Activated T-helper 9 cell treated with anti-CD3 and anti-CD28 coated beads, Interleukin-2, amount 50 U/mL, for 16 hours (primary cell): ENCODE data around the gene PDE6B.
"Not testable (repeated sequence)": the region's sequence is repeated elsewhere in the genome, so short reads cannot be mapped to it uniquely, and the experiment has no call there.

ENCODE experiments used
- DNase-seq: peaks from one replicate; pipeline ENCODE4 v3.0.0-alpha.2; 2020; ENCODE audit warnings: low read depth

PDE6B gene

DNA sequence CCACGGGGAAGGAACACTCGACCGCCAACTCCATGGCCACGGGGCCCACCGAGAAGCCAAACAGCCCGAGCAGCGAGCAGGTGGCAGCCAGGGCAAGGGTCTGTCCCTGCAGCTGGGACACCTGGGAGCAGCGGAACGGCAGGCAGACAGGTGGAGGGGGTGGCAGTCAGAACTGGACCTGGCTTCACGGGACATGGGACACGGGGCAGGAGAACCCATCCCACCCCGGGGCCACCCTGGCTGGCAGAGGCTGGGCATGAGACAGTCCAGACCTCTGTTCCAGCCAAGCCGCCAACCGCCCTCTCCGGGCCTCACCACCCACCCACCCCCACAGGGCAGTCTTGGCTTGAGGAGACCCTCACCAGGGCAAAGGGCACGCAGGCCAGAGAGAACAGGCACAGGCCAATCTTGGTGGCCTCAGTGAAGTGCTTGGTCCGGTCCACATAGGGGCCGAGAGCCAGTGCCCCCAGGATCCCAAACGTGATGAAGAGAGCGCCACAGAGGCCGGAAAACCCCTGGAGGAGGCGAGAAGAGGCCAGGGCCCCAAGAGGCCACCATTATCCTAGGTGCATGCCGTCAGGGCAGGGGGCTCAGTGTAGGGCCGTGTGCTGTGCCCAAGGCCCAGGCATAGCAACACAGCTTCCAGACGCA, 58.0 kb downstream of the PDE6B start:
- no peak for DNase-seq

DNA sequence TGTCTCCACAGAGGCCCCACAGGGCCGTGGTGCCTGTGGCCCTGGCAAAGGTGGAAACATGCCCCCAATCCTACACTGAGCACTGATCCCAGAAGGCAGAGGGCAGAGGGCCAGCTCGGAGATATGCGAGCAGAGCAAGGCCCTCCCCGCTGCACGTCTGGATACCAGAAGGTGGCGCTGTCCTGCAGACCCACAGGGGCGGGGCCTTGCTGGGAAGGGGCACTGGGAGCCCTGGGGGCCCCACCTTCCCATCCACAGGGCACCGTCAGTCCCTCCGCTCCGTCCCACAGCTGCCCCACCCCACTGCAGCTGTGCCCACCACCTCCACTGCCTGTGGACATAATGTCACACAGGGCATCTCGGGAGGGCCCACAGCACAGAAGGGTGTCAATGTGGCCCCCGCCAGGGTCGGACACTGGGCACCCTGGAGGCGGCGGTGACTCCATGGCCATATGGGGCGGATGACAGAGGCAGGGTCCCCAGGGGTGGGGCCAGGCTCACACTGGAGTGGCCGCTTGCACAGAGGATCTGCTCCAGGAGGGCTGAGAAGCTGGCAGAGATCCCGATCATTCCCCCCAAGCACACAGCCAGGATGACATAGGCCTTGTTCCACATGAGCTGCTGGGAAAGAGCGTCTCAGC, 58.7 kb downstream of the PDE6B start:
- no peak for DNase-seq

DNA sequence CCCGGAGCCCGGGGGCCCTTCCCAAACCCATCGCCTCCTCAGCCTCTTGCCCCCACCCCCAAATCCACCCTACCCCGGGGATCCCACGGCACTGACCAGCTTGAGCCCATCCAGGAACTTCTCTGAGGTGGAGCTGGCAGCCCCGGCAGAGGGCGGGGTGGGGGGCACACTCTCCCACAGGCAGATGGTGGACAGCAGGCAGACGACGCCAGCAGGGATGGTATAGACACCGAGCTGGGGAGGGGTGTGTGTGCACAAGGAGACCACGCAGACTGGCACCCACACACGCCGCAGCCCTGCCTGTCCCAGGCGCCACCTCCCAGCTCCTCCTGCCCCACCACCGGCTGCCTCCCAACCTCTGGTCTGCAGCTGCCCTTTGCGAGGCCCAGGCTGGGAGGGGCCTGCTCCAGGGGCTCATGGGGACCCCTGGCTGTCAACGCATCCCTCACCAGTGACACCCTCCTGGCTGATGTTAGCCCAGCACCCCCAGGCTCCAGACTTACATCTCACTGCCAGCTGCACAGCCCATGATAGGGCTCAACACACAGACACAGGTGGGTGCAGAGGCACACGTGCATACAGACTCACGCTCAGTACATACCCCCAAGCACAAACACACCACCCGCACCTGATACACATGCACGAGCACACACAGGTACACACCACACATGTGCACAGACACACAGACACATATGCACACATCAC, 59.4 kb downstream of the PDE6B start:
- DNase-seq, result no peak

DNA sequence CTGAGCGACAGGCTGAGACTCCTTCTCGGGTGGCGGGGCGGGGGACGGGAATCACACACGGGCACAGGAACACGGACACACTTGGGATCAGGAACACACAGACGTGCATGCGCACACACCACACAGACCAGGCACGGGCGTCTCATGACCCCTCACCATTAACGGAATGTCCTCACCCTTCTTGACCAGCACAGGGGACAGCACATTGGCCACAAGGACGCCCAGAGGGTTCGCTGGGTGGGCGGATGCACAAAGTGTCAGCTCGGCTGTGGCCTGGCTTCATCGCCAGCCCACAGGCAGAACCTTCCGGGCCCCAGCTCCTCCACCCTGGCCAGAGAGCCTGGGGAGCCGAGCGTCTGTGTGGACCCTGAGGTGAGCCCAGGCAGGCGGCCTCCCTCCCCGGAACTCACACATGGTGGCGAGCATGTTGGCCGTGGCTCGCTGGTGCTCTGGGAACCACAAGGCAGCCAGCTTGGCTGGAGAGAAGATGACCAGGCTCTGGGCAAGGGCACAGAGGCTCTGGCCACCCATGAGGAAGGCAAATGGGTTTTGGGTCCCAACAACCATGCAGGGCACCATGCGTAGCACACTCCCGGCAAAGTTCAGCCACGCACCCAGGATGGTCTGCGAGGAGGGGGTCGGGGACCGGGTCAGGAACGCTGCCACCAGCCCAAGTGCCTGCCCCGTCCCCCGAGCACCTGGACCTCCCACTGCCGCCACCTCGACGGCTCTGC, 60.5 kb downstream of the PDE6B start:
- DNase-seq, result no peak

DNA sequence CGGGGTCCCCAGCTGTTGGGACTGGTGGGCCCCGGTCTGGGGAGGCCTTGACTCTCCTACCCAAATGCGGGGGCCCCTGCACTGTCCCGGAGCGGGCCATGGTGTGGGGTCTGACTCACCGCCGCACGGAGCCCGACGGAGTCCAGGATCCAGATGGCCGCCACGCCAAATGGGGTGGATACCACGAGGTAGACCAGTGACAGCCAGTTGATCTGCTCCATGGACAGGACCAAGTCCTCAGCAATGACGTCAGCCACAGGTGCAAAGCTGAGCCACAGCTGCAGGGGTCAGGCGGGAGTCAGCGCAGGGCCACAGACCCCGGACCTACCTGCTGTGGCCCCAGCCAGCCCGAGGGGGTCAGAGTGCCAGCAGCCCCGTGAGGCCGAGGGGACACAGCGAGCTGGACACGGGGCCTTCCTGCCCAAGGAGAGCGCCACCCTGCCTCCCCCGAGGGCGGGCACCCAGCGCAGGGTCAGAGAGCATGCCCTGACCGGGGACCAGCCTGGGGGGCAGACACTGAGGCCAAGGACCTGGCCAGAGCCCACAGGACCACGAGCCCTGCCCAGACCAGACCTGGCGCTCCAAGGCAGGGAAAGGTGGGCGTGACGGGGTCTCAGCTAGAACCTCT, 61.2 kb downstream of the PDE6B start:
- no peak for DNase-seq

DNA sequence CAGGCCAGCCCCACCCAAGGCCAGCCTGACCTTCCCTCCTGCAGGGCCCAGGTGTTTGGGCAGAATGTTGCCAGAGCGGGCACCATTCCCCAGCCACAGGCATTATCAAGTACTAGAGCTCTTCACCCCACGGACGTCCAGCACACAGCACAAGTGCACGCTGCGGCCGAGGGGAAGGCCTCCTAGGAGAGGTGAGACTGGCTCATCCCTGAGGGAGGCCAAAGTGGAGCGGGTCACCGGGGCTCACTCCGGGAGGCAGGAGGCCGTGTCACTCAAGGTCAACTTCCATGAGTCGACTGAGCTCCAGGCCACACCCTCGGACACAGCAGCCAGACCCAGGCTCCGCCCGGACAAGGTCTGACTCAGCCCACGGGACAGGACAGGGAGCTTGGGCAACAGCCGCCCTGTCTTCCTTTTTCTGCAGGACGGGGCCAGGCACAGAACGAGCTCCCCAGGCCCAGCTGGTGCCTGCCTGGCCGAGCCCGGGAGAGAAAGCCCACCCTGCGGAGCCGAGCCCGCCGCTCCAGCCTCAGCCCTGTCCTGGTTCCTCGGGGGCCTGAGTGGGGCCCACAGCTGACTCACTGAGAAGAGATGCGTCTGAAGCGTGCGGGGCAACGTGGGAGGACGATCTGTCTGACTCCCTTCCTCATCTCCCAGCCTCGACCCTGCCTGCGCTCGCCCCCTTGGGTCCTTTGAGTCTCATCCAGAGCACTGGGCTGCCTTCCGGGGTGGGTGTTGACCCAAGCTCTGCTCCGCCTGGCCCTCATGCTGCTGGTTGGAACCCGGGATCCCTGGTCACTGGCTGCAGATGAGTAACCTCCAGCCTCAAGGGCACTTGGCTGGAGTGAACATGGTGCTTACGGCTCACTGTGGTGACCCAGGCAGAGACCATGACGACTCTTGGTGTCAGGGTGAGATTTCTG, 61.9 kb downstream of the PDE6B start:
- no peak for DNase-seq

DNA sequence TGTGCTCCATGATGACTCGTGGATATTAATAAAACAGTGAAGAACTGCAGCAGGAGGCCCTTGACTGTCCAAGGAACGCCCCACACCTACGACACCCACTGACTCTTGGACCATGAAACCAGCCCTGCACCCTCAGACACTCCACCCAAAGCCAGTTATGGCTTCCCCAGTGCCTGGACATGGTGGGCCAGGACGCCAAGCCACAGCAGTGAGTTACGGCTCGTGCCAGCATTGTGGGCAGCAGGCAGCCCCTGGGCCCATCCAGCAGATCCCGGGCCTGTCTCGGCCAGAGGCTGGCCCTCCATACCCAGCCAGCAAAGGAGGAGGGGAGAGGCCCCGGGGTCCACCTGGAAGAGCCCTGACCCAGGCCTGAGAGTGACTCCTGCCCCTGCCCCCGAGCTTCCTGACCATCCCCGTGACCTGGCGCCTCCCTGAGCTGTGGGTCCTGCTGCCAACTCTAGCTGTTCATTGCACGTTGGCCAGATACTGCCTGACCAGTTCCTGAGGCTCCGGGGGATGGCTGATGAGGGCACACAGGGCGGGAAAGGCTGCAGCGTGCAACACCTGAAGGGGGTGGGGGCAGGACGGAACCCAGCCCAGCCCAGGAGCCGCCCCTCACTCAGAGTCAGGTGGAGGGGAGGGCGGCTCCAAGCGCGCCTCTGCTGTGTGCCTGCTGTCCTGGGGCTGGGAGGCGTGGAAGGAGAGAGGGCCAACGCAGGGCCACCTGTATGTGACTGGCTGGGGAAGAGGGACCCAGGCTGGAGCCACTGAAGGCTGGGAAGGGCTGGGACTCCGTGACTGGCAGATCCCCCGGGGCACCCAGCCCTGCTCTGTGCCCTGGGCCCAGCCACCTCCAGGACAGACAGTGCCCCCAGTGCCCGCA, 62.8 kb downstream of the PDE6B start:
- DNase-seq, result no peak

DNA sequence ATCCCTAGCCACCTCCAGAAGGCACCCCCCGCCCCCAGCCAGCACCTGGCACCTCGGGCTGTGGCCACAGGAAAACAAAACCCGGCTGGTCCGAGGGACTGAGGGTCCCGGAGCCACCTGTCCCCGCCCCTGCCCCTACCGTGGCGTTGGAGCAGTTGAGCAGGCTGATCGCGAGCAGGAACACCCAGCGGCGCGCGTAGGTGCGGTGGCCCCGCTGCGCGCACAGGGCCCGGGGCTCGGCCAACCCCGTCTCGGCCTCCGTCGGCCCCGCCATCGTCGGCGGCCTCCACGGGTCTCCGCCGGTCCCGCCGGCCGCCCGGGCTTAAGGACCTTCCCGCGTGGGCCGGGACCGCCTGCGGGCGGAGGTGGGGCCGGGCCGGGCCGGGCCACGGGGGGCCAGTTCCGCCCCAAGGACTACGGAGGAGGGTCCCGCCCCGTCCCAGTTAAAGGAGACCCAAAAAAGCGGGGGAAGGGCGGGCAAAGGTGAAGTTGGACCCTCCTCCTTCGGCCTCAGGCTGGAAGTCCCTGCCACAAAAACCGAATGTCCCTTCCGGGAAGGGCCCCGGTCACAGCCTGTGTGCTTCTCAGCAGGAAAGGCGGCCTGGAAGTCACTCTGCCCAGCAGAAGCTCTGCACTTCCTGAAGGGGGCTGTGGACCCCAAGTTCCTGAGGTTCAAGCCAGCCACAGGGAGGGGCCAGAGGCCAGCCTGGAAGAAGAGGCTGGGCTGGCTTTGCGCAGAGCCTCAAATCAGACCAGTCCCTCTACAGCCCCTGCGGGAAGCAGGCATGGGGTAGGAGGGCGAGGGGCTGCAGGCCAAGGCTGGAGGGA, 63.7 kb downstream of the PDE6B start, which contains the start of gene SLC49A3:
Gene SLC49A3 (minus strand): TSS at position 298 of the 828 bp plus-strand sequence. CDS start 24 bp downstream, at position 274.
- DNase-seq, result no peak

DNA sequence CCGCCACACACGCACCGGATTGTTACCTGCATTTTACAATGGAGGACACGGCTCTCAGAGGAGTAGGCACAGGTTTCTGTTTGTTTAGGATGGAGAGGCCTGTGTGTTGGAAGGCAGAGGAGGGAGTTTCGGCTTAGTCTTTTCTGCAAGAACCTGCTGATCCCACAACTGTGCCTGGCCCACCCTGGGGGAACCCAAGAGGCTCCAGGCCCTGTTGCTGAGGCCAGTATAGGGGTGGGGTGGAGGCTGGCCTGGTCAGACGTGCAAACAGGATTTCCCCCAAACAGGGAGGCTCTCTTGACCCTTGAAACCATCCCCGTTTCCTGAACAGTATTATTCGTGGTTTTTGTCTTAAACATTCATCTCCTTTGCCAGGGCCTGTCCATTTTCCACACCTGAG, 64.3 kb downstream of the PDE6B start:
- no peak for DNase-seq

DNA sequence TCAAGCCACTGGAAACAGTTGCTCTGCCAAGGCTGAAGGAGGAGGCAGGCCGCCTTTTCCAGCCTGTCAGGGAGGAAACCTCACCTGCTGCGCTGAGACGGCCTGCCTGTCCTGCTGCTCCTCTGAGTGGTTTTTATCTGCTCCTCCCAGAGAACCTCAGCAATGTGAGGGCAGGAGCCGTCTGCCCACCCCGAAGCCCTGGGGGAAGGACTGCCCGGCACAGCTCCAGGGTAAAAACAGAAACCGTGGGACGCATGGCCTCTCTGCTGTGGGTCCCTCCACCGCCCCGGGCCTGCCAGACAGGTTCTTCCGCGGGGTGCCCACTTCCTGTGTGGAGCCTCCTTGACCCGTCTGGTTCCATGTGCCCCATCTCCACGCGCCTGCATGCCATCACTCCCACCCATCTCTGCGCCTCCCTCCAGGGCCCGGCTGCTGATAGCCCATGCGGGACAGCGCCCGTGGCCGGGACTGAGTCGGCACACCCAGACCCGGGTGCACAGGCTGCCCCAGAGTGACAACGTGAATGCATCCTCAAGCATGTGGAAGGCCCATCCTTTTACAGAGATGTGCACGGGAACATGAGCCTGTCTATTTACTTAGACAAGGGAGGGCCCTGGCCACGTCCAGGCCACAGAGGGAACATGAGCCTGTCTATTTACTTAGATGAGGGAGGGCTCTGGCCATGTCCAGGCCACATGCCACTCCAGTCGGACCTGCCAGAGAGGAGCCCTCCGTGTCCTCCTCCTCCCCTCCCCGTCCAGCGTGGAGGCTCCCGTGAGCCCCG, 67.6 kb downstream of the PDE6B start:
- DNase-seq, result no peak

DNA sequence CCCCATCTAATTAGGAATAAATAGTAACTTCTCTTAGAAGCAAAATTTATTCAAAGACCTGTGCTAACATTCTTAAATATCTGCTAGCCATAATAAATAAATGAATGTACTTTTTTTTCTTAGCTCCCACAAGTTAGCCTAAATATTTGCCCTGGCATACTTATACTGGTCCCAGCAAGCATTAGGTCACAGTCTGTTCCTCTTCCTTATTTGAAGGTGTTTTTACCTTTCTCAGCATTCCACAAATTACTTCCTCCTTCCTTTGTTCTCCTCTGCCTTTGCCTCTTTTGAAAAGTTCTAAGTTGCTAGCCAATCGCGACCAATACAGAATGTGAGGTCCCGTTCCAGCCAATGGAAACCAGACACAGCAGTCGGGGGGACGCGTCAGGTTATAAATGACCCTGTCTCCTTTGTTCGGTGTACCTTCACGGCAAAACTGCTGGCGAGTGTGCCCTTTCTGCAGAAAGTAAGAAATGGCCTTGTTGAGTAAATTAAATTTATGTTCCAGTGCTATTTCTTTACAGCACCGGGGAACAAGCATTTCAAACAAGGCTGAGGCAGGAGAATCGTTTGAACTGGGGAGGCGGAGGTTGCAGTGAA, 69.1 kb downstream of the PDE6B start:
- DNase-seq, result not testable (repeated sequence)

DNA sequence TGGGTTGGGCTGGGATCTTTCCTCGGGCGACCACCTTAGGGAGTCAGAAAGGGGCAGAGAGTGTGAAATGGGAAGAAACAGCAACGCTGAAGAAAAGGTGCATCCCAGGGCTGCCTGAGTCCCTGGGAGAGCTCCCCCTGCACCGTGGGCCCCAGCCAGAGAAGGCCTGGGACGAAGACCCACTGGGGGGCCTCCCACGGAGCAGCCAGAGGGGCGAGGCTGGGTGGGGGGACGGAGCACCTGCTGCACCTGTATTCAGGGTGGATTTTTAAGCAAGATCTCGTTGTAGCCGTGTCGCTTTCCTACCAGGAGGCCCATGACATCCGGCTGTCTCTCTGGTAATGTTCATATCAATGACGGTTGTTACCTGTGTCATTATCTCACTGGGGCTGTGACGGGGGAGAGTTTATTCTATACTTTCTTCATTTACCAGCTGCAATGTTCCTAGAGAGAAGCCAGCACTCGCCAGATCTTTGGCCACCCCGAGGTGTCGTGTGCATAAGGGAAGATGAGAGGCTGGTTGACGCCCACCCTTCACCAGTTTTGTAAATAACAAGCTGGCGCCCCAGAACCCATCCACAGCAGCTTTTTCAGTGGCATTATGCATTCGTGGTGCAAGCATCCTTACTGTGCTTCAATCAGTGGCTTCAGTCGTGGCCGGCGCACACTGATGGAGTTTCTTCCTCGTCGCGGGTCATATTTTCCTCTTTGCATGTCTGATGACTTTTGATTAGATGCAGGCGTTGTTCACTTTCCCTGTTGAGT, 74.6 kb downstream of the PDE6B start:
- no peak for DNase-seq

DNA sequence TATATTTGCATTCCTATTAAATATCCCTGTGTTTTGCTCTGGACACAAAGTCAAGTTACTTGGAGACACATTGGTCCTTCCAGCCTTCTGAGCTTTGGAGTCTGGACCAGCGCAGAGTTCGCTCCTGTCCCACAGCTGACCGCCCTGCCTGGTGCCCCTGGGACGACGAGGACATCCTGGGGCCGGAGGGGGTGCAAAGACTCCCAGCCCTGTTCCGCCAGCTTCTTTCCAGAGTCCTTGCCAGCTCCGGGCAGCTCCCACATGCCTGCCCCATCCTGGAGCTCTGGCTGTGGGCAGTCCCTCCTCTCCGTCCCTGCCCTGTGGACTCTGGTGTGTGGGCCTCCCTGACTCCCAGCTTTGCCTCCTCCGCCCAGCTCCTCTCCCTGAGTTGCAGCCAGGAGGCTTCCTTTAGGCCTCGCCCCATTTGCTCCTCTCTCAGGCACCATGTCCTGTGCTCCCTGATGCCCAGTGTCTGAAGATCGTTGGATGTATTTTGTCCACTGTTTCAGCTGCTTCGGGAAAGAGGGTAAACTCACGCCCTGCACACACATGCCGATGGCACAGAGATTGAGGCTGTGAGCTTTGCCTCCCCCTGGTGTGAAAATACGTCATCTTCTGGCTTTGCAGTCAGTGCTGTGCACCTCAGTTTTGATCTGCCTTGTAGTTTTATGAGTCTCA, 75.4 kb downstream of the PDE6B start:
- no peak for DNase-seq

DNA sequence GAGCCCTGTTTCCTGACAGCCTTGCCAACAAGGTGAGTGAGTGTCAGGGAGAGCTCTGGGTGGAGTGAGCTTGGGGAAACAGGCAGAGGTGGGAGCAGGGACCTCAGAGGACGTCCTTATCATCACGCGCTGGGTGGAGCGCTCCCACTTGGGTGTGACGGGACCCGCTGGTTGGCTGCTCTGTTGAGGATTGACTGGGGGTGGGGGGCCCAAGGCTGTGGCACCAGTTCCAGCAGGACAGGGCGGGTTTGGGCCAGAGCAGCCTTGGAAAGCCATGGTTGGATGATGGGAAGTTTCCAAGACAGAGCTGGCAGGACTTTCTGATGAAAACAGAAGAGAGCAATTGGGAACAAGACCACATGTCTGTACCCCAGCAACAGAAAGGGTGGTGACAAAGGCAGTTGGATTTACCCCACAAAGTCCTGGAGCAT, 77.3 kb downstream of the PDE6B start:
- no peak for DNase-seq

DNA sequence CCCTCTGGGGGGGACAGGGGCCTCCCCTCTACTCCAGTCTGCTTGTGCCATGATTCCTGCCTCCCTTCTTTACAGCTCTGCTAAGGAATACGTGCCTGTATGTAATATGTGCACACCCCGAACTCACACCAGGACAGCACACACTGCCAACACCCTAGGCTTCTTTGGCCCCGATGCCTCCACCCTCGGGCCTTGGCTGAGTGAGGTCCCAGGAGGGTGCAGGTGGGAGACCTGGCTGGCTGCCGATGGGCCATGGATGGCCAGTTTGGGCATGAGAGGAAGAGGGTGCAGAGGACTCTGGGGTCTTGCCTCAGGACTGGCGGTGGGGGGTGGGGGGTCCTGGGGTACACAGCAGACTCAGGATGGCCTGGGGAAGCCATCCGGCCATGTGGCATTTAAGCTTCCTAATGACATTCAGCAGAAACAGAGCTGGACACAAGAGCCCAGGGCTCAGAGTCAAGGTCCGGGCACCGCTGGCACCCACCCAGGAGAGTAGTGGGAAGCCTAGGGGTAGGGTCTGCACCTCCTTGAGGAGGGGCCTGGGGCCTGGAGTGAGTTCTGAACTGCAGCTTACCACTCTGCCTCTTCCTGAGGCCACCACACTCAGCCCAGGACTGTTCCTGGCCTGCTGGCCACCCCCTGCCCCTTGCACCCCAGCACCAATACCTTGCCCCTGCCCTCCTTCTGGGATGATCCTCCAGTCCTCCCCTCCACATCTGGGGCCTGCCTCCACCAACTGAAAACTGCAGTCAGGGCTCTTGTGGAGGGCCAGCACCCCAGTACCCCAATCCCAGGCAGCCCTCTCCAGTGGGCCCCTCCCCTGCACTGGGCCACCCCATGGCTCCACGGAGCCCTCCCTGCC, 78.2 kb downstream of the PDE6B start:
- DNase-seq, result no peak
